ENCODE results near the gene RPA1. TPM values are rescaled to one million over a fixed set of nuclear protein-coding genes. Genes with fewer than 3 reads are reported as not detected.

Gene RPA1
- polyA plus RNA-seq, 1 donor from 2014 or later, result 8.4 TPM

GRCh38 chr17:1873418-1873817, 43.6 kb downstream of the RPA1 start:
- H3K36me3 ChIP-seq (ENCODE audit: insufficient read depth, low read length), result no peaks in the 10 kb centered on the region

GRCh38 chr17:1875597-1875996, 45.8 kb downstream of the RPA1 start:
- Histone ChIP-seq H3K36me3 (ENCODE audit: insufficient read depth, low read length) (no peaks in the 10 kb centered on the region), H3K79me2 (replicated peaks; ENCODE audit: insufficient read depth, low read length) (no peaks in the 10 kb centered on the region), H3K4me2 (ENCODE audit: low read length) (no peak overlapping the region), H3K9ac (ENCODE audit: low read length) (no peak overlapping the region), H3K4me3 (ENCODE audit: low read length) (no peak overlapping the region), H3F3A (ENCODE audit: insufficient read depth, low read length, poor library complexity, severe bottlenecking) (no peaks in the 10 kb centered on the region), H3K27ac (ENCODE audit: low read length) (no peak overlapping the region), H3K27me3 (ENCODE audit: insufficient read depth, low read depth, low read length) (no peaks in the 10 kb centered on the region), H3K9me2 (ENCODE audit: insufficient read depth, low read length) (no peaks in the 10 kb centered on the region), H3K9me3 (ENCODE audit: low read length) (no peaks in the 10 kb centered on the region), H2AFZ (ENCODE audit: low read depth, low read length) (no peak overlapping the region), H4K20me1 (ENCODE audit: insufficient read depth) (no peaks in the 10 kb centered on the region)
- no peak for TF ChIP-seq MXI1 (conservative IDR thresholded peaks at IDR 0.05; ENCODE audit: poor library complexity, severe bottlenecking)
- TF ChIP-seq EZH2 (IDR thresholded peaks at IDR 0.05; ENCODE audit: borderline replicate concordance, insufficient read depth, low read length, poor library complexity, severe bottlenecking), result no peak
- TF ChIP-seq EP300 (conservative IDR thresholded peaks at IDR 0.05; ENCODE audit: poor library complexity, severe bottlenecking), result no peak
- no peak for TF ChIP-seq RAD21 (conservative IDR thresholded peaks at IDR 0.05)
- no peak for TF ChIP-seq TAF1 (IDR thresholded peaks at IDR 0.05; ENCODE audit: low read depth)
- TF ChIP-seq POLR2AphosphoS5 (IDR thresholded peaks at IDR 0.05), result no peak
- no peak for TF ChIP-seq SMC3 (conservative IDR thresholded peaks at IDR 0.05; ENCODE audit: poor library complexity)
- TF ChIP-seq, protein P1, sequence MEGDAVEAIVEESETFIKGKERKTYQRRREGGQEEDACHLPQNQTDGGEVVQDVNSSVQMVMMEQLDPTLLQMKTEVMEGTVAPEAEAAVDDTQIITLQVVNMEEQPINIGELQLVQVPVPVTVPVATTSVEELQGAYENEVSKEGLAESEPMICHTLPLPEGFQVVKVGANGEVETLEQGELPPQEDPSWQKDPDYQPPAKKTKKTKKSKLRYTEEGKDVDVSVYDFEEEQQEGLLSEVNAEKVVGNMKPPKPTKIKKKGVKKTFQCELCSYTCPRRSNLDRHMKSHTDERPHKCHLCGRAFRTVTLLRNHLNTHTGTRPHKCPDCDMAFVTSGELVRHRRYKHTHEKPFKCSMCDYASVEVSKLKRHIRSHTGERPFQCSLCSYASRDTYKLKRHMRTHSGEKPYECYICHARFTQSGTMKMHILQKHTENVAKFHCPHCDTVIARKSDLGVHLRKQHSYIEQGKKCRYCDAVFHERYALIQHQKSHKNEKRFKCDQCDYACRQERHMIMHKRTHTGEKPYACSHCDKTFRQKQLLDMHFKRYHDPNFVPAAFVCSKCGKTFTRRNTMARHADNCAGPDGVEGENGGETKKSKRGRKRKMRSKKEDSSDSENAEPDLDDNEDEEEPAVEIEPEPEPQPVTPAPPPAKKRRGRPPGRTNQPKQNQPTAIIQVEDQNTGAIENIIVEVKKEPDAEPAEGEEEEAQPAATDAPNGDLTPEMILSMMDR (IDR thresholded peaks at IDR 0.05; ENCODE audit: poor library complexity, severe bottlenecking), result no peak

More at GRCh38 chr17:1873418-1873817, 43.6 kb downstream of the RPA1 start:
- H3K27ac ChIP-seq (ENCODE audit: low read length), result no peak overlapping the region
- no peaks in the 10 kb centered on the region for H3K79me2 ChIP-seq (replicated peaks; ENCODE audit: insufficient read depth, low read length)
- H3F3A ChIP-seq (ENCODE audit: insufficient read depth, low read length, poor library complexity, severe bottlenecking), result no peaks in the 10 kb centered on the region
- no peak overlapping the region for H3K4me3 ChIP-seq (ENCODE audit: low read length)
- no peak overlapping the region for H3K4me2 ChIP-seq (ENCODE audit: low read length)
- H4K20me1 ChIP-seq (ENCODE audit: insufficient read depth), result no peaks in the 10 kb centered on the region
- H3K9me3 ChIP-seq (ENCODE audit: low read length), result no peaks in the 10 kb centered on the region
- no peaks in the 10 kb centered on the region for H3K9me2 ChIP-seq (ENCODE audit: insufficient read depth, low read length)
- H2AFZ ChIP-seq (ENCODE audit: low read depth, low read length), result no peak overlapping the region
- H3K9ac ChIP-seq (ENCODE audit: low read length), result no peak overlapping the region
- no peaks in the 10 kb centered on the region for H3K27me3 ChIP-seq (ENCODE audit: insufficient read depth, low read depth, low read length)
- TF ChIP-seq EP300 (conservative IDR thresholded peaks at IDR 0.05; ENCODE audit: poor library complexity, severe bottlenecking) (no peak), EZH2 (IDR thresholded peaks at IDR 0.05; ENCODE audit: borderline replicate concordance, insufficient read depth, low read length, poor library complexity, severe bottlenecking) (no peak), TAF1 (IDR thresholded peaks at IDR 0.05; ENCODE audit: low read depth) (no peak), MXI1 (conservative IDR thresholded peaks at IDR 0.05; ENCODE audit: poor library complexity, severe bottlenecking) (no peak), POLR2AphosphoS5 (IDR thresholded peaks at IDR 0.05) (no peak), RAD21 (conservative IDR thresholded peaks at IDR 0.05) (no peak), REST (IDR thresholded peaks at IDR 0.05; ENCODE audit: borderline replicate concordance) (no peak), SMC3 (conservative IDR thresholded peaks at IDR 0.05; ENCODE audit: poor library complexity) (no peak)
- TF ChIP-seq, protein P1 (IDR thresholded peaks at IDR 0.05; ENCODE audit: poor library complexity, severe bottlenecking), result no peak

All from neural cell (in vitro differentiated cells).